GM10266 (cell line): ENCODE measurements around the gene CPLX1.

Source experiments
- DNase-seq: peaks from one replicate; pipeline ENCODE4 v3.0.0; 2012; ENCODE audit errors: extremely low spot score
- TF ChIP-seq, protein P1 (sequence below): IDR thresholded peaks from 2 replicates; pipeline ENCODE4 v1.5.1; 2012; ENCODE audit warnings: mild to moderate bottlenecking, low read depth; ENCODE audit not compliant: control insufficient read depth, insufficient read depth; ENCODE audit errors: missing control alignments

CPLX1 gene

DNA sequence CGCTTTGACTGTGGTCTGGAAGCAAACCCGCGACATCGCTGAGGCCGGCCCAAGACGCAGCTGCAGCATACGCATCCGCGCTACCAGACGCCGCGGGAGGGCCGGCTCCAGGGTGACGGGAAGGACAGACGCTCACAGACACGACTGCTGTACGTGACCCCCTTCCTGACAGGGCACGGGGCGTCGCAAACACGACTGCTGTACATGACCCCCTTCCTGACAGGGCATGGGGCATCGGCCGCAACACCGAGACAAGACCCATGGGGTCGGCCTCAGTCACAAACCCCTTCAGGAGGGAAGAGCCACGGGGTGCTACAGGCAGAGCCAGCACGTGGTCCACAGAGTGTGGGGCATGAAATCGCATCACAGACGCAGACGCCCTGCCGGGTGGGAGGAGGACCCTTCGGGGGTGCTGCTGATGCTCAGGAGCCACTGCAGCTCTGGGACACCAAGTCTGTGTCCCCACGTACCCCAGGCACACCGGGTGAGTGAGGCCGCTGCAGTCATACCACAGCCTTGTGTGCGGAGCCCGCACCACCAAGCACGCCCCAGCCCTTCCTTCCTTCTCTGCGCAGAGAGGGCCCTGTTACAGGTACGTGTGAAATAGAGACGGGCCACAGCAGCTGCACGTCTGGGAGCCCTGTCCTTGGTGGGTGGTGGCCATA lies 38.7 kb upstream of the CPLX1 start:
- TF ChIP-seq, protein P1, sequence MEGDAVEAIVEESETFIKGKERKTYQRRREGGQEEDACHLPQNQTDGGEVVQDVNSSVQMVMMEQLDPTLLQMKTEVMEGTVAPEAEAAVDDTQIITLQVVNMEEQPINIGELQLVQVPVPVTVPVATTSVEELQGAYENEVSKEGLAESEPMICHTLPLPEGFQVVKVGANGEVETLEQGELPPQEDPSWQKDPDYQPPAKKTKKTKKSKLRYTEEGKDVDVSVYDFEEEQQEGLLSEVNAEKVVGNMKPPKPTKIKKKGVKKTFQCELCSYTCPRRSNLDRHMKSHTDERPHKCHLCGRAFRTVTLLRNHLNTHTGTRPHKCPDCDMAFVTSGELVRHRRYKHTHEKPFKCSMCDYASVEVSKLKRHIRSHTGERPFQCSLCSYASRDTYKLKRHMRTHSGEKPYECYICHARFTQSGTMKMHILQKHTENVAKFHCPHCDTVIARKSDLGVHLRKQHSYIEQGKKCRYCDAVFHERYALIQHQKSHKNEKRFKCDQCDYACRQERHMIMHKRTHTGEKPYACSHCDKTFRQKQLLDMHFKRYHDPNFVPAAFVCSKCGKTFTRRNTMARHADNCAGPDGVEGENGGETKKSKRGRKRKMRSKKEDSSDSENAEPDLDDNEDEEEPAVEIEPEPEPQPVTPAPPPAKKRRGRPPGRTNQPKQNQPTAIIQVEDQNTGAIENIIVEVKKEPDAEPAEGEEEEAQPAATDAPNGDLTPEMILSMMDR = no peak
- no peak for DNase-seq

DNA sequence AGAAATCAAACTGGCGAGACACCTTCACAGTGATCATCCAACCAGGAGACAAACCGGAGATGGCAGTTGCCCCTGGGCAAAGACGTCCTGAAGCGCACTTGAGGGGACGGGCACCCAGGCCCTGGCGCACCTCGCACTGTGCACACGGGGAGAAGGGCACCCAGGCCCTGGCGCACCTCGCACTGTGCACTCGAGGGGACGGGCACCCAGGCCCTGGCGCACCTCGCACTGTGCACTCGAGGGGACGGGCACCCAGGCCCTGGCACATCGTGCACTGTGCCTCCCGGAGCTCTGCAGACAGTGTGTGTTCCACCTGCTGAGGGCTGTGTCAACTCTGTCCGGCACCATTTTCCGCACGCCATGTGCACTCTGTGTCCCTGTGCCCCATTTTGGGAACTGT lies 34.6 kb upstream of the CPLX1 start:
- no peak for DNase-seq
- TF ChIP-seq, protein P1 = no peak

DNA sequence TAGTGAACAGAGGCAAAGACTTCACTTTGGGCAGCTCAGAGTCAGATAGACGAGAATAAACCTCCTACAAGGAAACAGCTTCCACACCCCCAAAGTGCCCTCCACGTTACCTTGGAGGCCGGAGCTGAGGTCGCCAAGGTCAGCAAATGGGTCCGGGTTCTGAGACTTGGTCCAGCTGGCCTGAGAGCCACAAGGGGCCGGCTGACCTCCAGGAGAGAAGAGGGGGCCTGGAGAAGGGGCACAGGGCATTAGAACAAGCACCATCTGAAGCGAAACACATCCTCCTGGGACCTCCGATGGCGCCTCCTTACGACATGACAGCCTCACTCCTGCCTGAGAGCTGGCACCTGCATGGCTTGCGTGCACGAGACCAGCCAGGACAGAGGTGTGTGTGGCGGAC lies 33.6 kb upstream of the CPLX1 start:
- TF ChIP-seq, protein P1 = no peak
- no peak for DNase-seq

DNA sequence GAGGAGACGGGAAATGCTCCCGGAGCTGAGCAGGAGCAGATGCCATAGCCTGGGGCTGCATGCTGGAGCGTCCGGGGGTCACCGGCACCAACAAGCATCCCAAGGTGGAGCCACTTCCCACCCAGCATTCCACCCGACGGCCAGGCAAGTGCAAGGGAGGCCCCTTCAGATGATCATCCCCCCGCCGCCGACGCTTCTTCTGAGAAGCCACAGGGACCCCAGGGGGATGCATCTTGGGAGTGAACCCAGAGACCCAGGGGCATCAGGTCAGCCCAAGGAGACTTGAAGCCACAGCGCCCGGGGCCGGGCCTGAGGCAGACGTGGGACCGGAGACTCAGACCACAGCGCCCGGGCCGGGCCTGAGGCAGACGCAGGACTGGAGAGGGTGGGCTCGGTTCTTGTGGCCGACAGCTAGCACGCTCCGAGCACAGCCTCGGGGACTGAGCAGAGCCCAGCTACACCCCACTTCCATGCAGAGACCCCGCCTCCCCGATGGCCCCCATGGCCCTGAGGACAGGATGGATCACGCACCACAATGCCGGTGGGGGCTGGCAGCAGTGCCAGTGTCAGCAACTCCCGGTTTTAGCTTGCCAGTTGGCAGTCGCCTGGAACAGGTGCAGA lies 33.0 kb upstream of the CPLX1 start:
- DNase-seq = no peak
- TF ChIP-seq, protein P1 = no peak

DNA sequence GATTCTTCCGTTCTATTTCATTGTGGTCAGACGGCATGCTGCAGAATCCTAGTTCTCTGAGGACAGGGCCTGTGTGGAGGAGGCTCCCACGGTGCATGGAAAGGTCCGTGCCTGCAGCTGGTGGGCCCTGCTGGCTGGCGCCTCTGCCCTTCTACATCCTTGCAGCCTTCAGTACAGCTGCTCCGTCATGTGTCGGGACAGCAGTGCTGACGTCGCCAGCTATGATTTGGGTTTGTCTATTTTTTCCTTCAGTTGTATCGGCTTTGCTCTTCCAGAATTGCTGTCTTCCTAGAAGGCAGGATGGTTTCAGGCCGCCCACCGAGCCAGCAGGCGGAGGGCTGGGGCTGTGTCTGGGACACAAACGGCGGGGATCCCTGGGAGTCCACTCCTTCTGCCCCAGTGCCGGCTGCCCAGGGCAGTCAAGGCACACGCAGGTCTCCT lies 32.1 kb upstream of the CPLX1 start:
- DNase-seq = no peak
- TF ChIP-seq, protein P1 = no peak

DNA sequence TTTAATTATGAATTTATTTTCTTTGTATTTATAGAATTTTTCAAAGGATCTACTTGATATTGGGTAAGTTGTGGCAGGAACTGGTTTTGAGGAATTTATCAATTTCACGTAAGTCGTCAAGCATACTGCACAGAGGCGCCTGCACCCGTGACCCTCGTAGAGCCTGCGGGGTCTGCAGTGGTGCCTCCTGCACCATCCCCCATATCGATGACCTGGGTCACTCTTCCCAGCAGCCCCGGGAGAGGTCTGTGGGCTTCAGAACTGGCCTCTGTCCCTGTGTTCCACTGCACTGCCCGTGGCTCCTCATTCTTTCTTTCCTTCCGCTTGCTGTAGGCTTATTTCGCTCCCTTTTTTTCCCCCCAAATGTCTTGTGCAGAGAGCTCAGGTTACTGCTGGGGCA lies 31.5 kb upstream of the CPLX1 start:
- TF ChIP-seq, protein P1 = no peak
- no peak for DNase-seq

DNA sequence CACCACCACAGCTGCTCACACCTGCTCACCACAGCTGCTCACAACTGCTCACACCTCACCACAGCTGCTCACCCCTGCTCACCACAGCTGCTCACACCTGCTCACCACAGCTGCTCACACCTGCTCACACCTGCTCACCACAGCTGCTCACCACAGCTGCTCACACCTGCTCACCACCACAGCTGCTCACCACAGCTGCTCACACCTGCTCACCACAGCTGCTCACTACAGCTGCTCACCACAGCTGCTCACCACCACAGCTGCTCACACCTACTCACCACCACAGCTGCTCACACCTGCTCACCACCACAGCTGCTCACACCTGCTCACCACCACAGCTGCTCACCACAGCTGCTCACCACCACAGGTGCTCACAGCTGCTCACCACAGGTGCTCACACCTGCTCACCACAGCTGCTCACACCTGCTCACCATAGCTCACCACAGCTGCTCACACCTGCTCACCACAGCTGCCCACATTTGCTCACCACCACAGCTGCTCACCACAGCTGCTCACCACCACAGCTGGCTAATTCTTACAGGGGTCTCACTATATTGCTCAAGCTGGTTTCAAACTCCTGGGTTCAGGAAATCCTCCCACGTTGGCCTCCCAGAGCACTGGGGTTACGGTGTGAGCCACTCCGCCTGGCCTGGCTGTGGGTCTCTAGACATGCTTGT lies 30.4 kb upstream of the CPLX1 start:
- no peak for DNase-seq

More for the DNA sequence above, 30.4 kb upstream of the CPLX1 start:
- TF ChIP-seq, protein P1 = no peak
